ENCODE data around the gene DCTN2. TPM values are rescaled to one million over a fixed set of nuclear protein-coding genes. Genes with fewer than 3 reads are reported as not detected.
A peak's percentile ranks its signal among the peaks of the same experiment; 100 is the strongest.

The DCTN2 gene
- total RNA-seq, 1 donor = 140 TPM

- H3K4me3 ChIP-seq (ENCODE audit: low read depth, low read length) = peak overlapping the region; percentile 86
- TF ChIP-seq CTCF (IDR thresholded peaks at IDR 0.05; ENCODE audit: insufficient read depth, low read length) = no peak
- peak; percentile 58 for DNase-seq (ENCODE audit: low read depth)
These were observed 23.9 kb downstream of the DCTN2 start for GRCh38 chr12:57522887-57523705.

GRCh38 chr12:57522011-57522886 is 24.7 kb downstream of the DCTN2 start, which contains the start of gene MBD6:
Gene MBD6, plus strand, starts transcription at chr12:57522824. Its CDS starts 1,480 bp downstream, at chr12:57524304.
- peak; percentile 95 for DNase-seq (ENCODE audit: low read depth)
- H3K4me3 ChIP-seq (ENCODE audit: low read depth, low read length) = peak within 1 kb of the TSS; percentile 86
- no peak for TF ChIP-seq CTCF (IDR thresholded peaks at IDR 0.05; ENCODE audit: insufficient read depth, low read length)

- no peak overlapping the region for H3K4me3 ChIP-seq (ENCODE audit: low read depth, low read length)
- no peak for TF ChIP-seq CTCF (IDR thresholded peaks at IDR 0.05; ENCODE audit: insufficient read depth, low read length)
- no peak for DNase-seq (ENCODE audit: low read depth)
These were observed 25.4 kb downstream of the DCTN2 start for GRCh38 chr12:57521525-57522010.

- peak; percentile 99 for DNase-seq (ENCODE audit: low read depth)
- no peak for TF ChIP-seq CTCF (IDR thresholded peaks at IDR 0.05; ENCODE audit: insufficient read depth, low read length)
- H3K4me3 ChIP-seq (ENCODE audit: low read depth, low read length) = peak within 1 kb of the TSS; percentile 100
These were observed 26.8 kb downstream of the DCTN2 start, which contains the start of gene DDIT3 for GRCh38 chr12:57520053-57520818. Gene DDIT3, minus strand, starts transcription at chr12:57520514. Its CDS starts 3,108 bp downstream, at chr12:57517406.

- DNase-seq (ENCODE audit: low read depth) = no peak
- TF ChIP-seq CTCF (IDR thresholded peaks at IDR 0.05; ENCODE audit: insufficient read depth, low read length) = no peak
- H3K4me3 ChIP-seq (ENCODE audit: low read depth, low read length) = peak overlapping the region; percentile 100
These were observed 27.3 kb downstream of the DCTN2 start for GRCh38 chr12:57519796-57520052.

All from fibroblast of the aortic adventitia (primary cell).